Thyroid gland (tissue), 4 donors: ENCODE measurements around the gene HOXB9.

Experiments
- POLR2A ChIP-seq, 2 donors: fragments of 450-650 bp; IDR thresholded peaks; one replicate each; pipeline ENCODE4 v1.6.1; 2017; ENCODE audit warnings: antibody characterized with exemption in 2 of 2, mild to moderate bottlenecking in 2 of 2, moderate library complexity in 1 of 2
- TF ChIP-seq, protein P1 (sequence below), 6 experiments: fragments of 200-600 bp in 3 of 6; fragments of 450-650 bp in 3 of 6; sonication (generic) in 3 of 6; IDR thresholded peaks; one replicate each; pipeline ENCODE4 v1.5.1; 2016 to 2019; ENCODE audit warnings: antibody characterized with exemption in 6 of 6, mild to moderate bottlenecking in 2 of 6, inconsistent platforms in 1 of 6, moderate library complexity in 1 of 6

GRCh38 chr17:48606892-48607614 is 19.1 kb downstream of the HOXB9 start:
- TF ChIP-seq POLR2A (IDR thresholded peaks at IDR 0.05), result no peak
- TF ChIP-seq, protein P1, sequence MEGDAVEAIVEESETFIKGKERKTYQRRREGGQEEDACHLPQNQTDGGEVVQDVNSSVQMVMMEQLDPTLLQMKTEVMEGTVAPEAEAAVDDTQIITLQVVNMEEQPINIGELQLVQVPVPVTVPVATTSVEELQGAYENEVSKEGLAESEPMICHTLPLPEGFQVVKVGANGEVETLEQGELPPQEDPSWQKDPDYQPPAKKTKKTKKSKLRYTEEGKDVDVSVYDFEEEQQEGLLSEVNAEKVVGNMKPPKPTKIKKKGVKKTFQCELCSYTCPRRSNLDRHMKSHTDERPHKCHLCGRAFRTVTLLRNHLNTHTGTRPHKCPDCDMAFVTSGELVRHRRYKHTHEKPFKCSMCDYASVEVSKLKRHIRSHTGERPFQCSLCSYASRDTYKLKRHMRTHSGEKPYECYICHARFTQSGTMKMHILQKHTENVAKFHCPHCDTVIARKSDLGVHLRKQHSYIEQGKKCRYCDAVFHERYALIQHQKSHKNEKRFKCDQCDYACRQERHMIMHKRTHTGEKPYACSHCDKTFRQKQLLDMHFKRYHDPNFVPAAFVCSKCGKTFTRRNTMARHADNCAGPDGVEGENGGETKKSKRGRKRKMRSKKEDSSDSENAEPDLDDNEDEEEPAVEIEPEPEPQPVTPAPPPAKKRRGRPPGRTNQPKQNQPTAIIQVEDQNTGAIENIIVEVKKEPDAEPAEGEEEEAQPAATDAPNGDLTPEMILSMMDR (IDR thresholded peaks at IDR 0.05), result no peak
